GM18907 (cell line): ENCODE measurements around the gene CDK7.

ENCODE experiments used
- ATAC-seq: cut with Tn5 transposase; IDR thresholded peaks from one replicate; pipeline ENCODE4 v1.9.1; 2021; ENCODE audit warnings: mild to moderate bottlenecking, moderate library complexity; ENCODE audit not compliant: unreplicated experiment

CDK7 gene

DNA sequence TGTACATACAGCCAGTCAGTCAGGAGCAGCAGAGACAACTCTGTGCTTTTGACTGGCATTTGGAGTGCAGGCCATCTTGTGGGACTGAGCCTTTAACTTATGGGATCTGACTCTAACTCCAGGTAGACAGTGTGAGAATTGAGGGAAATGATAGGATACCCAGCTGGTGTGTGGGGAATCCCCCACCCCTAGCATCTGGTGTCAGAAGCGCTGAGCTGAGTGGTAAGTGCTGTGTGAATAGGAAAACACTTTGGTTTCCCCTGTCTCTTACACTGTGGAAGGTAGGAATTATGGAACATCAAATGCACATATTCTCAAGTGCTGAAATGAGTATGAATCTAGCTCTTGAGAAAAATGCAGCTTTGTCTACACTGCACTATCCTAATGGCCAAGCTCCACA, 54.0 kb downstream of the CDK7 start:
- ATAC-seq: no peak

GRCh38 chr5:69292306-69292705, 57.6 kb downstream of the CDK7 start:
- ATAC-seq: no peak

GRCh38 chr5:69293882-69294281, 59.2 kb downstream of the CDK7 start:
- ATAC-seq: no peak

- no peak for ATAC-seq
Measured at GRCh38 chr5:69295088-69295754, 60.5 kb downstream of the CDK7 start.

DNA sequence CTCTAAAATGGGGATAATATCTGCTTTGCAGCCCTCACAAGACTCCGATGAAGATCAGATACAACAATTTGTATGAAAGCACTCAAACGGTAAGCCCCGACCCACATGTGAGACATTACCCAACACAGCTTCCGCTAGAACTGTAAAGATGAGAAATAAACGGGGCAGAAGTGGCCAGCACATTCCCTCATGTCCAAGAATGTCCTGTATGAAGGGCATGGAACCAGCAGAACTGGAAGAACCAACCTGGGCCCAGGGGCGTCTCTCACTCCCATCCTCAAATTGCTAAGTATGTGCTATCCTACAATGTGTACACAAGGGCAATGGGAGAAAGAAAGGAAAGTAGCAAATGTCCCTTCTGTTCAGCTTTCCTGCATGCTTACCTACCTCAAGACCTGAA, 64.9 kb downstream of the CDK7 start:
- ATAC-seq: no peak

DNA sequence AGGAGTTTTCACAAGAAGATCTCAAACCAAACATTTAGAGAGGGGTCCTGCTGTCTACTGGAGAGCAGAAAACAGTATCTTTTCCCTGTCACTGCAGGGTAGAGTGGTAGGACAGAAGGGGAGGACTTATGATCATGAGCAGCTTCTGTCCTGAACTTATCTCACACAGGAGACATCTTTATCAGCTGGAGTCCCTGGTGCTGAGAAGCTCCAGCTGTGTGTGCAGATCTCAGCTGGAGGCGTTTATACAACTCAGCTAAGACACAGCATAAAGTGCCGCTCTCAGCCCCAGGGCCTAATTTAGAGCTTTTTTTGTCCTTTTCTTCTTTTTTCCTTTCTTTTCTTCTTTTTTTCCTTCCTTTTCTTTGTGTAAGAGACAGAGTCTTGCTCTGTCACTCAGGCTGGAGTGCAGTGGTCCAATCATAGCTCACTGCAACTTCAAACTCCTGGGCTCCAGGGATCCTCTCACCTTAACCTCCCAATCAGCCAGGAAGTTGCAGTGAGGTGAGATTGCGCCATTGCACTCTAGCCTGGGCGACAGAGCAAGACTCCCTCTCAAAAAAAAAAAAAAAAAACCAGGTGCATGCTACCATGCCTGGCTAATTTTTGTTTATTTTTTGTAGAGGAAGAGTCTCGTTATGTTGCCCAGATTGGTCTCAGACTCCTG, 66.0 kb downstream of the CDK7 start:
- no peak for ATAC-seq

- no peak for ATAC-seq
Measured at GRCh38 chr5:69305512-69305911, 70.8 kb downstream of the CDK7 start.

DNA sequence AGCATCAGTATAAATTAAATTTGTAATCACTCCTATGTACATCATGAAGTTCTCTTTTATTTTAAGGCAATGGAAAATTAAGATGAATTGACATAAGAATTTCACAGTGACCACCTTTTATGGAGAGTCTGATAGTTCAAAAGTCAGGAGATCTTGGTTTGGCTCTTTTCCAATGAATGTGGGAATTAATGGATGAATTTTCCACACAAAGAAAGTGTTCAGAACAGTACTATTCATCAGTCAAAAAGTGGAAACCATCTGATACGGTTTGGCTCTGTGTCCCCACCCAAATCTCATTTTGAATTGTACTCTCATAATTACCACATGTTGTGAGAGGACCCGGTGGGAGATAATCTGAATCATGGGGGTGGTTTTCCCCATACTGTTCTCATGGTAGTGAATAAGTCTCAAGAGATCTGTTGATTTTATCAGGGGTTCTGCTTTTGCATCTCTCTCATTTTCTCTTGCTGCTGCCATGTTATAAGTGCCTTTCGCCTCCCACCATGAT, 73.4 kb downstream of the CDK7 start:
- no peak for ATAC-seq

DNA sequence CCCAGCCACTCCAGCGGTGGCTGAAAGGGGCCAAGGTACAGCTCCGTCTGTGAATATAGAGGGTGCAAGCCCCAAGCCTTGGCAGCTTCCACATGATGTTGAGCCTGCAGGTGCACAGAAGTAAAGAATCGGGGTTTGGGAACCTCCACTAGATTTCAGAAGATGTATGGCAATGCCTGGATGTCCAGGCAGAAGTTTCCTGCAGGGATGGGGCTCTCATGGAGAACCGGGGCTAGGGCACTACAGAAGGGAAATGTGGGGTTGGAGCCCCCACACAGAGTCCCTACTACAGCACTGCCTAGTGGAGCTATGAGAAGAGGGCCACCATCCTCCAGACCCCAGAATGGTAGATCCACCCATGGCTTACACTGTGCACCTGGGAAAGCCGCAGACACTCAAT, 74.7 kb downstream of the CDK7 start:
- ATAC-seq: no peak

- no peak for ATAC-seq
Measured at GRCh38 chr5:69312459-69313160, 77.9 kb downstream of the CDK7 start.

- no peak for ATAC-seq
Measured at GRCh38 chr5:69313428-69313827, 78.7 kb downstream of the CDK7 start.

DNA sequence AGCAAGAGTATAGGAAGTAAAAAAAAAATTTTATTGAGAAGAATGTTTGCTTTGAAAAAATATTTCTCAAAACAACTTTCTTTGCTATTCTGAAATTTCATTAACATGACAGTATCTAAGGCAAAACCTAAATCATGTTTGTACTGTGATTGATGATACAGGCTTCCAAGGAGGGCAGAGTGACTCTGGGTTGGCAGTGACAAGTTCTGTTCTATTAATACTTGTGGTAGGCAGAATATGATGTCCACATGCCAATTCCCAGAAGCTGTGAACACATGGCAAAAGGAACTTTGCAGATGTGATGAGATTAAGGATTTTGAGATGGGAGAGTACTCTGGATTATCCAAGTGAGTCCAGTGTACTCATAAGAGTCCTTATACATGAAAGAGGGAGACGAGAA, 81.3 kb downstream of the CDK7 start:
- ATAC-seq: no peak

DNA sequence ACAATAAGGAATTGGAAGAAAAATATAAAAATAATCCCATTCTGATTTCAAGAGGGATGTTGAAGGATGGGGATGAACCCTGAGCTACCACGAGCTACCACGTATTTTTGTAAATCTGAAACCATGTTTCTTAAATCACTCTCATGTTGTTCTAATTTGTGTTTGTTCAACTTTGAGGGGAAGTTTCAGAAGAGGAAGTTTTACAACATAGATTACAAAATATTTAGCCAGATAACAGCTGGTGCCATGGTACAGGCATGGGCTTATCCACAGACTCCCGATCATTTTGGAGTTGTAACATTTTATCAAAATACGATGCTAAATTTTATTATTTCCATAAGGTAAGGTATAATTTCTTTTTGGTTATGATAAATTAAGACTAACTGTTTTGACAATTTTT, 82.7 kb downstream of the CDK7 start:
- ATAC-seq: no peak

DNA sequence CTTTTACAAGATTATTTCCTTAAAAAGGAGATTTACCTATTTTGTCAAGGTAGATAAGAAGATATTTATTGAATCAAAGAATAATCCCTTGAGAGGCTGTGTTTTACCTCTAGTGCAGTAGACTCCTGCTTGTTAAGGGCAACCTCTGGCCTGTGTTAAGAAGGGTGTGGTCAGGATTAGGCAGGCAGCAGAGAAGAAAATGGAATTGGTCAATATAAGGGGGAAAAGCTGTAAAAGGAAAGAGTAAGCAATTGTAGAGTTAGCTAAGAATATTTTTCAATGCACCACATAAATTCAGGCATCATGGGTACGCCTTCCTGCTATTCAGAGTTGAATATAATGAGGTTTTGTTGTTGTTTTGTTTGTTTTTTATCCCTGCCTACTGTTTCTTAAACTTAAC, 91.7 kb downstream of the CDK7 start:
- ATAC-seq: no peak
